ENCODE measurements around the gene METTL25B.
A peak's percentile ranks its signal among the peaks of the same experiment; 100 is the strongest.

The METTL25B gene

DNA sequence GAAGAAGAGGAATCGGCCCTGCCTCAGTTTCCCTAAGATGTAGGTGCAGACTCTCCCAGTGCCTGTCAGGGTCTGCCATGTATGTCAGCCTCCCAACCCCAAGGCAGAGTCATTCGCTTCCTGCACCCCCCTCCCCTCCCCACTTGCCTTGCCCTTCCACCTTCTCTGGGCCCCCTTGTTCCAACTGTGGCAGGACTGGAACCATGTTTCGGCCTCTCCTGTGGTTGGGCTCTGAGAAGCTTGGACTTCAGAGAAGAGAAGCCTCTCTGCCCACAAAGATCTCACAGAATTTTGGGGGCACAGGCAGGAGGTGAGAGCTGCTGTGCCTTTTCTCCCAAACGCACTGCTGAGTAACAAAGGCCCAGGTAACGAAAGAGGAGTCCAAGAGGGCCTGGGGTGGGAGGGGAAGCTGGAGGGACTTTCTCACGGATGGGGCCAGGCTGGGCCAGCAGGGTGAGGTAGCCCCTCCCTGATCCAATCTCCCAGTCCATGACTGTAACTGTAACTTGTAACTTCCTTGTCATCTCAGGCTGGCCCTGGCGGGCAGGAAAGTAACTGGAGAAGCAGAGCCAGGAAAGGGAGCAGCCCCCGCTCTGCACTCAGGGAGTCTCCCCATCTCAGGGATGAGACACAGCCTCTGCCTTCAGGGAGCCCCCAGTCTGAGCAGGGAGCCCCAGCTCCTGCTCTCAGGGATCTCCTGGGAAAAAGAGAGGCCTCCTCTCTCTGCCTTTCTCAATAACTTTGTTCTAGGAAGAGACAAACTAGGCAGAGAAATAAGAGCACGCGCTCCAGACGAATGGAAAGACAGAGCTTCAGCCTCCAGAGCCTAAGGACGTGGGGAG, 34.2 kb upstream of the METTL25B start:
- H3K9me3 Mint-ChIP-seq = no peaks in the 10 kb centered on the region
- DNase-seq (ENCODE audit: low spot score in 2 of 2) (no peak), ATAC-seq (no peak)
- H3K27ac Mint-ChIP-seq = no peak overlapping the region
- no peak overlapping the region for H3K4me3 Mint-ChIP-seq
- H3K4me1 Mint-ChIP-seq = peaks cover 30% of the 10 kb centered on the region
- peaks cover 6% of the 10 kb centered on the region for H3K36me3 Mint-ChIP-seq

DNA sequence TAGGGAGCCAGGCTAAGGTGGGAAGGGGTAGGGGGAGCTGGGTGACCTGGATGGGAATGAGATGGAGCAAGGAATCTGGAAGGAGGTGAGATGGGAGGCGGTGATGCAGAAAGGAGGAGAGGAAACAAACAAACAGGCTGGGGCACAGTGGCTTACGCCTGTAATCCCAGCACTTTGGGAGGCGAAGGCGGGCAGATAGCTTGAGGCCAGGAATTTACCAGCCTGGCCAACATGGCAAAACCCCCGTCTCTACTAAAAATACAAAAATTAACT, 33.6 kb upstream of the METTL25B start:
- ATAC-seq (no peak), DNase-seq (ENCODE audit: low spot score in 2 of 2) (no peak)
- Mint-ChIP-seq H3K4me1 (peaks cover 25% of the 10 kb centered on the region), H3K36me3 (peaks cover 6% of the 10 kb centered on the region), H3K27ac (no peak overlapping the region), H3K4me3 (no peak overlapping the region), H3K9me3 (no peaks in the 10 kb centered on the region)

- H3K4me3 Mint-ChIP-seq = no peak overlapping the region
- H3K27ac Mint-ChIP-seq = no peak overlapping the region
- peaks cover 19% of the 10 kb centered on the region for H3K4me1 Mint-ChIP-seq
- DNase-seq (ENCODE audit: low spot score in 2 of 2) (no peak), ATAC-seq (no peak)
- peaks cover 6% of the 10 kb centered on the region for H3K36me3 Mint-ChIP-seq
- H3K9me3 Mint-ChIP-seq = no peaks in the 10 kb centered on the region
These were observed 31.5 kb upstream of the METTL25B start for GRCh38 chr1:156696755-156697154.

GRCh38 chr1:156697481-156697880, 30.8 kb upstream of the METTL25B start:
- peaks cover 12% of the 10 kb centered on the region for H3K4me1 Mint-ChIP-seq
- DNase-seq (ENCODE audit: low spot score in 2 of 2) (no peak), ATAC-seq (no peak)
- no peak overlapping the region for H3K27ac Mint-ChIP-seq
- H3K36me3 Mint-ChIP-seq = peaks cover 6% of the 10 kb centered on the region
- no peak overlapping the region for H3K4me3 Mint-ChIP-seq
- H3K9me3 Mint-ChIP-seq = no peaks in the 10 kb centered on the region

GRCh38 chr1:156698995-156699394, 29.3 kb upstream of the METTL25B start:
- Mint-ChIP-seq H3K36me3 (peaks cover 6% of the 10 kb centered on the region), H3K4me1 (peaks cover 3% of the 10 kb centered on the region), H3K9me3 (no peaks in the 10 kb centered on the region), H3K4me3 (no peak overlapping the region), H3K27ac (peak overlapping the region; percentile 26)
- DNase-seq (ENCODE audit: low spot score in 2 of 2) (no peak), ATAC-seq (no peak)

DNA sequence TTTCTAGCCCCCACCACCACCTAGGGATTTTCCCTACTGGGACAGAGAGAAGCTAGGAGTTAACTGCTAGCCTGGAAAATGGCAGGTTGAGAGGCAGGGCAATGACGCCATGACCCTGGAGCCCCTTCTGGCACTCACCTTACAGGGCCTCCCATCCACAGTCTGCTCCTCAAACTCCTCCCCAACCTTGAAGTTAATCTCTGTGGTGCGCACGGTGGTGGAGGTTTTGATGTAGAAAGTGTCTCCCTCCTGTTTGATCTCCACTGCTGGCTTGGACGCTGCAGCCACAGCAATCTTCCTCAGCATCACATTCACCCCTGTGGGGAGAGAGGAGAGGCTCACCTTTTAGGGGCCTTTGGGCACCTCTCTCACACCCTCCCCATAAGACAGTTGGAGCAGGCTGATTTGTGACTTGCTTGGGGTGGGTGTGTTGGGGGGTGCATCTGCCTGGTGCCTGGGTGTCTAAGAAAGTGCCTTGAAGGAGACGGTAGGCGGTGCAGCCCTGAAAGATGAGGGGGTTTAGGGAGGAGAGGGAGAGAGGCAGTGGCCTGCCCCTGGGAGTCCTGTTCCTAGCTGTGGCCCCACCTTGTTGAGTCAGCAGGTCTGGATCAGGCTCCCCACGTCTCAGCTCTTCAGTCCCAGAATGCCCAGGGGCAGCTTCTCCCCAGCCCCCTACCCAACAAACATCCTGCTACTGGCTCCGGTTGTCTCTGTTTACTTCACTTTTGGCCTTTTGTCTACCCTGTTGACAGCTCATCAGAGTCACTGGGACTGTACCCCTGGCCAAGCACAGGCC, 27.3 kb upstream of the METTL25B start:
- Mint-ChIP-seq H3K9me3 (no peaks in the 10 kb centered on the region), H3K4me3 (no peak overlapping the region), H3K36me3 (peaks cover 9% of the 10 kb centered on the region), H3K27ac (no peak overlapping the region), H3K4me1 (peaks cover 20% of the 10 kb centered on the region)
- ATAC-seq (no peak), DNase-seq (ENCODE audit: low spot score in 2 of 2) (no peak)

- DNase-seq (ENCODE audit: low spot score in 2 of 2) (no peak), ATAC-seq (no peak)
- Mint-ChIP-seq H3K36me3 (peaks cover 12% of the 10 kb centered on the region), H3K4me1 (peaks cover 33% of the 10 kb centered on the region), H3K4me3 (no peak overlapping the region), H3K9me3 (no peaks in the 10 kb centered on the region), H3K27ac (no peak overlapping the region)
These were observed 24.9 kb upstream of the METTL25B start for GRCh38 chr1:156703336-156703735.

DNA sequence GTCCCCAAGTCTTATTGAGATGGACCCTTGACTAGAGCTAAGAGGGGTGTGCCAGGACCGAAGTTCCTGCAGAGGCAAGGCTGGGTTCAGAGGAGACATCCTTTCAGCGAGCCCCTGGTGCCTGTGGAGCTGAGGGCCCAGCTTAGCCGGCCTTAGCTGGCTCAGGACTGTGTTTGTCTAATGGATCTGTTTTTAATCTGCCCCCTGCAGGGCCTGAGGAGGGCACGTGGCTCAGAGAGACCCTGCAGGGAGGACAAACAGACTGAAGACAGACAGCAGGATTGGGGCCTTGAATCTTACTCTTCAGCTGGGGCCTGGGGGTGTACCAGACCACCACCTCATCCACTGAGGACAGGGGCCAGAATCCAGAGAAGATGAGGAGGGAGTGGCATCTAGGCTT, 24.5 kb upstream of the METTL25B start:
- Mint-ChIP-seq H3K27ac (no peak overlapping the region), H3K36me3 (peaks cover 10% of the 10 kb centered on the region), H3K4me3 (no peak overlapping the region), H3K9me3 (no peaks in the 10 kb centered on the region), H3K4me1 (peaks cover 33% of the 10 kb centered on the region)
- DNase-seq (ENCODE audit: low spot score in 2 of 2) = no peak
- ATAC-seq = no peak

- H3K4me1 Mint-ChIP-seq = peaks cover 33% of the 10 kb centered on the region
- peak overlapping the region; percentile 89 for H3K4me3 Mint-ChIP-seq
- no peak overlapping the region for H3K27ac Mint-ChIP-seq
- no peaks in the 10 kb centered on the region for H3K9me3 Mint-ChIP-seq
- ATAC-seq (no peak), DNase-seq (ENCODE audit: low spot score in 2 of 2) (no peak)
- peaks cover 7% of the 10 kb centered on the region for H3K36me3 Mint-ChIP-seq
These were observed 24.0 kb upstream of the METTL25B start for GRCh38 chr1:156704166-156704711.

- peak overlapping the region; percentile 89 for H3K4me3 Mint-ChIP-seq
- H3K4me1 Mint-ChIP-seq = peaks cover 33% of the 10 kb centered on the region
- peaks cover 7% of the 10 kb centered on the region for H3K36me3 Mint-ChIP-seq
- ATAC-seq (peak; percentile 60), DNase-seq (ENCODE audit: low spot score in 2 of 2) (peak in 1 of 2 donors; percentile 30)
- H3K27ac Mint-ChIP-seq = peak overlapping the region; percentile 95
- H3K9me3 Mint-ChIP-seq = no peaks in the 10 kb centered on the region
These were observed 23.3 kb upstream of the METTL25B start for GRCh38 chr1:156704930-156705320.

GRCh38 chr1:156705321-156705917, 22.9 kb upstream of the METTL25B start, which contains the start of gene CRABP2:
TSS of gene CRABP2 (minus strand) at chr1:156705583. CDS start at chr1:156705446, 137 bp downstream.
- Mint-ChIP-seq H3K36me3 (peaks cover 7% of the 10 kb centered on the region), H3K27ac (peak within 1 kb of the TSS; percentile 95), H3K4me1 (peaks cover 33% of the 10 kb centered on the region), H3K4me3 (peak within 1 kb of the TSS; percentile 89), H3K9me3 (no peaks in the 10 kb centered on the region)
- ATAC-seq (peak; percentile 60), DNase-seq (ENCODE audit: low spot score in 2 of 2) (no peak)

DNA sequence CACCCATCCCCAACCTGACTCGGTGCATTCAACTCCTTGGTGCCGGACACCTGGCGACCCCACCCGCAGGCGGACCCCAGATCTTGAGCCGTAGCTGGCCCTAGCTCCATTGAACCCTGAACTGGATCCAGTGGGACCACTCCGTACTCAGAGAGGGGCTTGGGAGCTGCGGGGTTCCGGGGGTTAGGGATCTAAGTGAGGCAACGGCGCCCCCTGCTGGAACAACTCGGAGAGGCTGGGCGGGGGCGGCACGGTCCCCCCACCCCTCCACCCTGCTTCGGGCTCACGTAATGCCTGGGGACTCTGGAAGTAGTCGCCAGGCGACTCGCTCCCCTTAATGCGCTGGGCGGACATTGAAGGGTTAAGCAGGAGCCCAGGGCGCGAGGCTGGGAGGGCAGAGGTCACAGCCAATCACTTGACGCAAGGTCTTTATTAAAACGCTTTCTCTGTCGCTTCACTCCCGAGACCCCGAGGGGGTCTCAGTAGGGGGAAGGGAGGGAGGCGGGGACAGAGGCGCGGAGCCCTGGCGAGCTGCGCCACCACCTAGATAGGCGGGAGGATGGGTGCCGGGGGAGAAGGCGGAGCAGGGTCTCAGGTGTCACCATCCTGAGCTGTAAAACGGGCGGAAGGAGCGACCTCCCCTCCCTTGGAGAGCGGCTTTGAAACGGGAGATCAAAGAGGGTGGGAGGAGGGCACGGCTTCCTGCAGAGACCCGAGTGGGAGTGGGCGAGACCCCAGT, 22.2 kb upstream of the METTL25B start:
- peak; percentile 76 to 88 for DNase-seq (ENCODE audit: low spot score in 2 of 2)
- peaks cover 7% of the 10 kb centered on the region for H3K36me3 Mint-ChIP-seq
- peaks cover 33% of the 10 kb centered on the region for H3K4me1 Mint-ChIP-seq
- peak; percentile 77 for ATAC-seq
- H3K9me3 Mint-ChIP-seq = no peaks in the 10 kb centered on the region
- peak overlapping the region; percentile 89 for H3K4me3 Mint-ChIP-seq
- H3K27ac Mint-ChIP-seq = peak overlapping the region; percentile 95

GRCh38 chr1:156706657-156707416, 21.4 kb upstream of the METTL25B start:
- H3K27ac Mint-ChIP-seq = no peak overlapping the region

More at GRCh38 chr1:156706657-156707416, 21.4 kb upstream of the METTL25B start:
- peaks cover 7% of the 10 kb centered on the region for H3K36me3 Mint-ChIP-seq
- DNase-seq (ENCODE audit: low spot score in 2 of 2) (no peak), ATAC-seq (no peak)
- H3K9me3 Mint-ChIP-seq = no peaks in the 10 kb centered on the region
- peaks cover 33% of the 10 kb centered on the region for H3K4me1 Mint-ChIP-seq
- H3K4me3 Mint-ChIP-seq = peak overlapping the region; percentile 89

Measured in stimulated activated effector memory CD8-positive, alpha-beta T cell treated with anti-CD3 and anti-CD28 coated beads, Interleukin-12 subunit alpha, Interleukin-12 subunit beta, amount 100 ng/mL, for 72 hours (primary cell).